H9 (cell line): ENCODE measurements around the gene NOVA2. TPM values are rescaled to one million over a fixed set of nuclear protein-coding genes. Genes with fewer than 3 reads are reported as not detected.
A peak's percentile ranks its signal among the peaks of the same experiment; 100 is the strongest.

Experiments used
- DNase-seq: peaks from one replicate; pipeline ENCODE4 v3.0.0-alpha.2; 2017
- H2AFZ ChIP-seq: one replicate; pipeline ENCODE4 v1.6.1; 2013; ENCODE audit warnings: mild to moderate bottlenecking, low read length, control low read depth, moderate library complexity
- H2AK5ac ChIP-seq: 2 replicates; pipeline ENCODE4 v1.6.1; 2013; ENCODE audit warnings: low read length, control low read depth, mixed read lengths; ENCODE audit not compliant: insufficient read length
- H2BK120ac ChIP-seq: one replicate; pipeline ENCODE4 v1.6.1; 2013; ENCODE audit warnings: low read depth, mild to moderate bottlenecking, low read length, control low read depth, inconsistent platforms; ENCODE audit not compliant: poor library complexity, severe bottlenecking
- H2BK12ac ChIP-seq: 2 replicates; pipeline ENCODE4 v1.6.1; 2013; ENCODE audit warnings: low read length, control low read depth, mixed read lengths, low read depth; ENCODE audit not compliant: insufficient read length
- H2BK15ac ChIP-seq: 2 replicates; pipeline ENCODE4 v1.6.1; 2013; ENCODE audit warnings: low read depth, low read length, control low read depth
- H2BK20ac ChIP-seq: one replicate; pipeline ENCODE4 v1.6.1; 2013; ENCODE audit warnings: low read depth, mild to moderate bottlenecking, low read length, control low read depth, inconsistent platforms; ENCODE audit not compliant: poor library complexity, severe bottlenecking
- H2BK5ac ChIP-seq: 2 replicates; pipeline ENCODE4 v1.6.1; 2013; ENCODE audit warnings: low read length, control low read depth, mixed read lengths; ENCODE audit not compliant: insufficient read length
- H3K14ac ChIP-seq: 2 replicates; pipeline ENCODE4 v1.6.1; 2013; ENCODE audit warnings: low read length, control low read depth; ENCODE audit not compliant: insufficient read depth
- H3K18ac ChIP-seq: 2 replicates; pipeline ENCODE4 v1.6.1; 2013; ENCODE audit warnings: low read depth, mild to moderate bottlenecking, mixed read lengths, low read length, control low read depth; ENCODE audit not compliant: insufficient read length
- H3K23ac ChIP-seq: 2 replicates; pipeline ENCODE4 v1.6.1; 2013; ENCODE audit warnings: low read length, control low read depth, mixed read lengths, low read depth; ENCODE audit not compliant: insufficient read length
- H3K23me2 ChIP-seq: 2 replicates; pipeline ENCODE4 v1.6.1; 2013; ENCODE audit warnings: low read depth, mild to moderate bottlenecking, mixed read lengths, low read length, control low read depth; ENCODE audit not compliant: insufficient read length, poor library complexity, severe bottlenecking
- H3K27ac ChIP-seq: 2 replicates; pipeline ENCODE4 v1.5.1; 2013; ENCODE audit warnings: low read length, control low read depth, mixed read lengths, low read depth; ENCODE audit not compliant: insufficient read length
- H3K27me3 ChIP-seq: 2 replicates; pipeline ENCODE4 v1.6.1; 2013; ENCODE audit warnings: low read length, control low read depth, inconsistent platforms; ENCODE audit not compliant: insufficient read depth
- H3K4ac ChIP-seq: 2 replicates; pipeline ENCODE4 v1.6.1; 2013; ENCODE audit warnings: low read depth, mild to moderate bottlenecking, control low read depth, inconsistent platforms, low read length, moderate library complexity
- H3K4me1 ChIP-seq: 2 replicates; pipeline ENCODE4 v1.6.1; 2013; ENCODE audit warnings: low read length, control low read depth, inconsistent platforms; ENCODE audit not compliant: insufficient read depth
- H3K4me2 ChIP-seq: 2 replicates; pipeline ENCODE4 v1.6.1; 2013; ENCODE audit warnings: low read length, control low read depth, mixed read lengths; ENCODE audit not compliant: insufficient read length, insufficient read depth
- H3K56ac ChIP-seq: 2 replicates; pipeline ENCODE4 v1.6.1; 2013; ENCODE audit warnings: low read depth, mild to moderate bottlenecking, mixed read lengths, low read length, control low read depth; ENCODE audit not compliant: insufficient read length
- H3K79me1 ChIP-seq: 2 replicates; pipeline ENCODE4 v1.6.1; 2013; ENCODE audit warnings: low read depth, mild to moderate bottlenecking, moderate library complexity, low read length, control low read depth, inconsistent platforms; ENCODE audit not compliant: insufficient read depth, poor library complexity, severe bottlenecking
- H3K79me2 ChIP-seq: 2 replicates; pipeline ENCODE4 v1.6.1; 2013; ENCODE audit warnings: low read length, control low read depth, inconsistent platforms; ENCODE audit not compliant: insufficient read depth
- H3K9ac ChIP-seq: 2 replicates; pipeline ENCODE4 v1.6.1; 2013; ENCODE audit warnings: low read length, control low read depth, mixed read lengths; ENCODE audit not compliant: insufficient read length; ENCODE audit errors: extremely low read depth
- H3K9me3 ChIP-seq: one replicate; pipeline ENCODE4 v1.6.1; 2013; ENCODE audit warnings: low read depth, low read length, inconsistent platforms; ENCODE audit not compliant: control insufficient read depth
- H3T11ph ChIP-seq: one replicate; pipeline ENCODE4 v1.6.1; 2013; ENCODE audit warnings: mild to moderate bottlenecking, low read length, control low read depth, inconsistent platforms
- H4K20me1 ChIP-seq: one replicate; pipeline ENCODE4 v1.6.1; 2013; ENCODE audit not compliant: control insufficient read depth, insufficient read length, insufficient read depth
- H4K5ac ChIP-seq: 2 replicates; pipeline ENCODE4 v1.6.1; 2013; ENCODE audit warnings: low read depth, mild to moderate bottlenecking, mixed read lengths, low read length, control low read depth; ENCODE audit not compliant: insufficient read length
- H4K8ac ChIP-seq: replicated peaks from 2 replicates; pipeline ENCODE4 v1.6.1; 2013; ENCODE audit warnings: low read length, control low read depth, mixed read lengths, low read depth; ENCODE audit not compliant: insufficient read length
- H4K91ac ChIP-seq: 2 replicates; pipeline ENCODE4 v1.6.1; 2013; ENCODE audit warnings: low read depth, mild to moderate bottlenecking, moderate library complexity, mixed read lengths, low read length, control low read depth; ENCODE audit not compliant: insufficient read length
- H3K27ac Mint-ChIP-seq, 3 experiments: 2 replicates in 2 of 3; 3 replicates in 1 of 3; pipeline ENCODE4 v1.8.0; 2020 to 2021; ENCODE audit warnings: mixed read lengths in 3 of 3, mild to moderate bottlenecking in 1 of 3, moderate library complexity in 1 of 3
- H3K27me3 Mint-ChIP-seq: 2 replicates; pipeline ENCODE4 v1.8.0; 2021; ENCODE audit warnings: low read depth, mild to moderate bottlenecking, moderate library complexity, mixed read lengths
- H3K36me3 Mint-ChIP-seq, 3 experiments: 2 replicates in 2 of 3; 3 replicates in 1 of 3; pipeline ENCODE4 v1.8.0; 2020 to 2021; ENCODE audit warnings: low read depth in 3 of 3, mixed read lengths in 3 of 3; ENCODE audit not compliant: insufficient read depth in 1 of 3
- H3K4me1 Mint-ChIP-seq, 2 experiments: 2 replicates each; pipeline ENCODE4 v1.8.0; 2020; ENCODE audit warnings: mixed read lengths in 2 of 2
- H3K4me3 Mint-ChIP-seq, 2 experiments: 2 replicates in 1 of 2; 3 replicates in 1 of 2; pipeline ENCODE4 v1.8.0; 2020 to 2021; ENCODE audit warnings: mild to moderate bottlenecking in 2 of 2, mixed read lengths in 2 of 2, moderate library complexity in 1 of 2
- H3K9me3 Mint-ChIP-seq, 2 experiments: 2 replicates in 1 of 2; 3 replicates in 1 of 2; pipeline ENCODE4 v1.8.0; 2020; ENCODE audit warnings: mild to moderate bottlenecking in 2 of 2, mixed read lengths in 2 of 2, moderate library complexity in 1 of 2
- WGBS: extraction: QIAGEN DNeasy Blood & Tissue Kit; methylation state at CpG from one replicate; pipeline ENCODE4 v1.1.7; 2013; ENCODE audit warnings: missing lambda C conversion rate, low lambda C conversion rate, mixed read lengths; ENCODE audit not compliant: insufficient read length; ENCODE audit errors: extremely low coverage; 5-methylcytosine and 5-hydroxymethylcytosine counted together
- total RNA-seq: library from RNA; stranded (reverse); gene quantifications from 2 replicates; pipeline ENCODE4 v1.2.1, GENCODE V29; 2021
- TF ChIP-seq, protein P1 (sequence below): fragments of 200-600 bp; sonication (generic); conservative IDR thresholded peaks from 3 replicates; pipeline ENCODE4 v1.8.0; 2021; ENCODE audit warnings: antibody characterized with exemption, mild to moderate bottlenecking

The NOVA2 gene
- total RNA-seq, 1 experiment from 2014 or later: 8.8 TPM

DNA sequence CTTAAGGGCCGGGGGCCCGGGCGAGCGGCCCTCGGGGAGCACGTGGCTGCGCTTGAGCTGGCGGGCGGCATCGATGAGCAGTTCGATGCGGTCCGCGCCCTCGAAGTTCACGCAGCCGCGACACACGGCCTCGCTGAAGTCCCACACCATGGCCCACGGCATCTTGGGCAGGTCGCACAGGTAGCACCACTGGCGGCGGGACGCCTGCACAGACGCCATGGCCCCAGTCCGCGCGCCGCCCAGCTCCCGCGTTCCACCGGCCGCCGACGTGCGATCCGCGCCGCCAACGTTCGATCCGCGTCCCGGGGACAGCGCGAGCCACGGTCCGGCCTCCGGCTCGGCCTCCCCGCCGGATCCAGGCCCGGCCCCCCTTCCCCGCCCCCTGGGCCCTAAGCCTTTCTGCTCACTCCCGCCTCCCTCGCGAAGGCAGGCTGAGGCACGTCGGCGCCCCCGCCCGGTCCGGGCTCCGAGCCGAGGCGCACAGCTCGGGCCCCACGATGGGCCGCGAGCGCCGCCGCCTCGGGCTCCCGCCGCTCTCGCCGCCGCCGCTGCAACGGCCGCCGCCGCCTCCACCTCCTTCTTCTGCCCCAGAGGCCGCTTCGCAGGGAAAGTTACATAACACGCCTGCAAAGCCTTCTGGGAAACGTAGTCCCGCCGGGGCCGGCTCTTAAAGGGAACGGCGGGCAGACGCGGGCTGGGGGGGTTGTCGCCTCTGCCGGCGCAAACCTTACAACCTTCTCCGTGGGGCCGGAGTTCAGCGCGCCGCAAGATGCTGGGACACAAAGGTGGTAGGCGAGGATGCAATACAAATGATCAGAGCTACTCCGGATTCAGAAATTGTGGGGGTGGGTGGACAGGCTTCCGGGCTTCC lies 87.9 kb downstream of the NOVA2 start, which contains the start of gene IRF2BP1:
Gene IRF2BP1 (minus strand): TSS at position 586 of the 871 bp plus-strand sequence. CDS start 367 bp downstream, at position 219.
- no CpG with 5 or more reads among the region's 107 CpGs for WGBS
- peak; percentile 91 for DNase-seq
- Mint-ChIP-seq H3K27me3 (peaks cover 4% of the 10 kb centered on the region; the same call in 1 of the 2 replicates), H3K4me3 (peak within 1 kb of the TSS; percentile 87 to 94), H3K27ac (peak within 1 kb of the TSS; percentile 98 to 99 (median 98)), H3K36me3 (peaks cover 4 to 7% (median 5%) of the 10 kb centered on the region in 3 experiments; a peak in 4 of 7 replicates), H3K4me1 (peaks cover 23 to 33% of the 10 kb centered on the region in 2 experiments), H3K9me3 (no peaks in the 10 kb centered on the region)
- Histone ChIP-seq H3K18ac (peak within 1 kb of the TSS; percentile 83), H3K4ac (no peak within 1 kb of the TSS), H4K91ac (no peak within 1 kb of the TSS), H2AFZ (no peak within 1 kb of the TSS), H3K23me2 (peaks cover 19% of the 10 kb centered on the region), H3K9me3 (no peaks in the 10 kb centered on the region), H3K56ac (no peak within 1 kb of the TSS), H3K9ac (peak within 1 kb of the TSS; percentile 77), H4K20me1 (no peaks in the 10 kb centered on the region), H4K5ac (no peak within 1 kb of the TSS), H3K27me3 (no peaks in the 10 kb centered on the region), H3K4me2 (peak within 1 kb of the TSS; percentile 76), H4K8ac (no peak within 1 kb of the TSS), H2AK5ac (no peak within 1 kb of the TSS), H3K27ac (no peak within 1 kb of the TSS), H3K4me1 (peaks cover 2% of the 10 kb centered on the region; the same call in 1 of the 2 replicates), H2BK20ac (no peak within 1 kb of the TSS), H3K79me2 (no peaks in the 10 kb centered on the region), H3K14ac (peak within 1 kb of the TSS; percentile 89), H3K23ac (no peak within 1 kb of the TSS), H2BK120ac (no peak within 1 kb of the TSS), H2BK15ac (no peak within 1 kb of the TSS), H3T11ph (no peak within 1 kb of the TSS), H2BK5ac (no peak within 1 kb of the TSS), H3K79me1 (no peaks in the 10 kb centered on the region), H2BK12ac (no peak within 1 kb of the TSS)
- TF ChIP-seq, protein P1, sequence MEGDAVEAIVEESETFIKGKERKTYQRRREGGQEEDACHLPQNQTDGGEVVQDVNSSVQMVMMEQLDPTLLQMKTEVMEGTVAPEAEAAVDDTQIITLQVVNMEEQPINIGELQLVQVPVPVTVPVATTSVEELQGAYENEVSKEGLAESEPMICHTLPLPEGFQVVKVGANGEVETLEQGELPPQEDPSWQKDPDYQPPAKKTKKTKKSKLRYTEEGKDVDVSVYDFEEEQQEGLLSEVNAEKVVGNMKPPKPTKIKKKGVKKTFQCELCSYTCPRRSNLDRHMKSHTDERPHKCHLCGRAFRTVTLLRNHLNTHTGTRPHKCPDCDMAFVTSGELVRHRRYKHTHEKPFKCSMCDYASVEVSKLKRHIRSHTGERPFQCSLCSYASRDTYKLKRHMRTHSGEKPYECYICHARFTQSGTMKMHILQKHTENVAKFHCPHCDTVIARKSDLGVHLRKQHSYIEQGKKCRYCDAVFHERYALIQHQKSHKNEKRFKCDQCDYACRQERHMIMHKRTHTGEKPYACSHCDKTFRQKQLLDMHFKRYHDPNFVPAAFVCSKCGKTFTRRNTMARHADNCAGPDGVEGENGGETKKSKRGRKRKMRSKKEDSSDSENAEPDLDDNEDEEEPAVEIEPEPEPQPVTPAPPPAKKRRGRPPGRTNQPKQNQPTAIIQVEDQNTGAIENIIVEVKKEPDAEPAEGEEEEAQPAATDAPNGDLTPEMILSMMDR: no peak
